Measurements from ENCODE around the gene ZNF717. TPM values are rescaled to one million over a fixed set of nuclear protein-coding genes. Genes with fewer than 3 reads are reported as not detected.
"Not testable (repeated sequence)": the region's sequence is repeated elsewhere in the genome, so short reads cannot be mapped to it uniquely, and the experiment has no call there.

Gene ZNF717
- total RNA-seq (2014; rRNA removed; shearing (Covaris generic)) (13.3 and 17.0 TPM in 2 replicates), total RNA-seq (2022) (18.4 and 18.5 TPM in 2 replicates), Bru-seq, nascent RNA (percentile 61 among the genes with signal in this experiment), BruChase-seq, experiment 1, labeled RNA remaining after a 6-hour chase (percentile 50 among the genes with signal in this experiment), BruChase-seq, experiment 2, labeled RNA remaining after a 2-hour chase (percentile 63 among the genes with signal in this experiment)
- long read RNA-seq, partial matches to known transcripts = 1 of 7 reads
- long read RNA-seq, other reads (novel, unspliced or antisense) = 4 of 7 reads

- Histone ChIP-seq H3K36me3 (ENCODE audit: insufficient read depth, low read length) (peaks cover 20% of the 10 kb centered on the region), H3K4me3 (ENCODE audit: low read depth, low read length, poor library complexity, severe bottlenecking) (peak within 1 kb of the TSS; percentile 70), H3K4me2 (ENCODE audit: low read length) (peak within 1 kb of the TSS; percentile 61)
- H3K9me2 ChIP-seq (ENCODE audit: insufficient read depth, low read length); CTCF ChIA-PET (ENCODE audit: unreplicated experiment); H3K4me1 ChIP-seq (ENCODE audit: insufficient read depth, low read length, poor library complexity, severe bottlenecking); H2AFZ ChIP-seq (ENCODE audit: low read length); POLR2A ChIA-PET; intact Hi-C loops (cut with micrococcal nuclease; ENCODE audit: unreplicated experiment); BruUV-seq (replicated peaks); H3K79me2 ChIP-seq (ENCODE audit: insufficient read depth, low read depth, low read length); H4K20me1 ChIP-seq (ENCODE audit: insufficient read depth, low read length); H3K9me3 ChIP-seq (ENCODE audit: low read length); H3K27ac ChIP-seq (ENCODE audit: low read depth, low read length, poor library complexity, severe bottlenecking): not testable (repeated sequence)
- peak; percentile 72 for DNase-seq (ENCODE audit: low spot score)
These were observed at the start of gene ZNF717 for GRCh38 chr3:75785081-75785755. ZNF717 (minus strand) TSS chr3:75785549; CDS start chr3:75783362, 2,187 bp downstream.

- POLR2A ChIA-PET; CTCF ChIA-PET (ENCODE audit: unreplicated experiment); H3K4me1 ChIP-seq (ENCODE audit: insufficient read depth, low read length, poor library complexity, severe bottlenecking); H3K27ac ChIP-seq (ENCODE audit: low read depth, low read length, poor library complexity, severe bottlenecking); DNase-seq (ENCODE audit: low spot score); H3K9me3 ChIP-seq (ENCODE audit: low read length); H3K36me3 ChIP-seq (ENCODE audit: insufficient read depth, low read length); H4K20me1 ChIP-seq (ENCODE audit: insufficient read depth, low read length); H3K79me2 ChIP-seq (ENCODE audit: insufficient read depth, low read depth, low read length); intact Hi-C loops (cut with micrococcal nuclease; ENCODE audit: unreplicated experiment); BruUV-seq (replicated peaks); H3K9me2 ChIP-seq (ENCODE audit: insufficient read depth, low read length); H2AFZ ChIP-seq (ENCODE audit: low read length); H3K4me2 ChIP-seq (ENCODE audit: low read length); H3K4me3 ChIP-seq (ENCODE audit: low read depth, low read length, poor library complexity, severe bottlenecking): not testable (repeated sequence)
These were observed 45.7 kb upstream of the ZNF717 start for GRCh38 chr3:75831076-75831475.

- CTCF ChIA-PET (ENCODE audit: unreplicated experiment); H3K36me3 ChIP-seq (ENCODE audit: insufficient read depth, low read length); DNase-seq (ENCODE audit: low spot score); H3K9me3 ChIP-seq (ENCODE audit: low read length); H3K4me3 ChIP-seq (ENCODE audit: low read depth, low read length, poor library complexity, severe bottlenecking); H3K79me2 ChIP-seq (ENCODE audit: insufficient read depth, low read depth, low read length); POLR2A ChIA-PET; H3K4me2 ChIP-seq (ENCODE audit: low read length); H3K9me2 ChIP-seq (ENCODE audit: insufficient read depth, low read length); H3K27ac ChIP-seq (ENCODE audit: low read depth, low read length, poor library complexity, severe bottlenecking); BruUV-seq (replicated peaks); intact Hi-C loops (cut with micrococcal nuclease; ENCODE audit: unreplicated experiment); H2AFZ ChIP-seq (ENCODE audit: low read length); H3K4me1 ChIP-seq (ENCODE audit: insufficient read depth, low read length, poor library complexity, severe bottlenecking); H4K20me1 ChIP-seq (ENCODE audit: insufficient read depth, low read length): not testable (repeated sequence)
- TF ChIP-seq CTCF (conservative IDR thresholded peaks at IDR 0.05; ENCODE audit: low read length) = peak; percentile 43
These were observed 32.7 kb upstream of the ZNF717 start for GRCh38 chr3:75818019-75818418.

GRCh38 chr3:75816287-75817180 lies 31.2 kb upstream of the ZNF717 start:
- not testable (repeated sequence) for H2AFZ ChIP-seq (ENCODE audit: low read length)

More at GRCh38 chr3:75816287-75817180, 31.2 kb upstream of the ZNF717 start:
- H3K36me3 ChIP-seq (ENCODE audit: insufficient read depth, low read length); H3K9me2 ChIP-seq (ENCODE audit: insufficient read depth, low read length); H3K9me3 ChIP-seq (ENCODE audit: low read length); H4K20me1 ChIP-seq (ENCODE audit: insufficient read depth, low read length); DNase-seq (ENCODE audit: low spot score); intact Hi-C loops (cut with micrococcal nuclease; ENCODE audit: unreplicated experiment); BruUV-seq (replicated peaks); H3K4me1 ChIP-seq (ENCODE audit: insufficient read depth, low read length, poor library complexity, severe bottlenecking); H3K4me2 ChIP-seq (ENCODE audit: low read length); CTCF ChIA-PET (ENCODE audit: unreplicated experiment); H3K4me3 ChIP-seq (ENCODE audit: low read depth, low read length, poor library complexity, severe bottlenecking); H3K79me2 ChIP-seq (ENCODE audit: insufficient read depth, low read depth, low read length); H3K27ac ChIP-seq (ENCODE audit: low read depth, low read length, poor library complexity, severe bottlenecking): not testable (repeated sequence)
- POLR2A ChIA-PET = interaction anchor here (0.6 kb wide), 1 partner anchor 10 kb away, joined by 3 read pairs; no protein-coding TSS in a partner anchor
